ENCODE results near the gene MEOX1.

The MEOX1 gene

DNA sequence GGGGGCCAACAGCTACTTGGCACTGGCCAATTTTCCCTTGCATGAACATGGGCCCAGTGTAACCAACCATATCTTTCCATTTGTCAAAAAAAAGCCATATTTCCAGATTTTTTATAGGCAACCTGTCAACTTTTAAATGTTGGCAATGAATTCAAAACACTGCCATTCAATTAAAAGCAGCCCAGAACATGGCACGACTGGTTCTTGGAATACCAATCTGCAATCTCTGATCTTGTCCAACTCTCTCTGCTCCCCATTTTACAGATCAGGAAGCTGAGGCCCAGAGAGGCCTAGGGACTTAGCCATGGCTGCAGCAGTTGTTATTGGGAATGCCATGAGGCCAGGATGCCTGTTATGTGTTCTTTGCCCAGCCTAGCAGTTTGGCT lies 8.9 kb upstream of the MEOX1 start:
- no peak for TF ChIP-seq ZNF274 (IDR thresholded peaks at IDR 0.05; ENCODE audit: low read depth, low read length)
- H3K4me3 ChIP-seq (ENCODE audit: low read length) = no peak overlapping the region

- no peak overlapping the region for H3K4me3 ChIP-seq (ENCODE audit: low read length)
- no peak for TF ChIP-seq ZNF274 (IDR thresholded peaks at IDR 0.05; ENCODE audit: low read depth, low read length)
Observed at GRCh38 chr17:43669971-43670644, 8.4 kb upstream of the MEOX1 start.

- no peak for TF ChIP-seq ZNF274 (IDR thresholded peaks at IDR 0.05; ENCODE audit: low read depth, low read length)
- H3K4me3 ChIP-seq (ENCODE audit: low read length) = no peak overlapping the region
Observed at GRCh38 chr17:43667947-43668348, 6.2 kb upstream of the MEOX1 start.

DNA sequence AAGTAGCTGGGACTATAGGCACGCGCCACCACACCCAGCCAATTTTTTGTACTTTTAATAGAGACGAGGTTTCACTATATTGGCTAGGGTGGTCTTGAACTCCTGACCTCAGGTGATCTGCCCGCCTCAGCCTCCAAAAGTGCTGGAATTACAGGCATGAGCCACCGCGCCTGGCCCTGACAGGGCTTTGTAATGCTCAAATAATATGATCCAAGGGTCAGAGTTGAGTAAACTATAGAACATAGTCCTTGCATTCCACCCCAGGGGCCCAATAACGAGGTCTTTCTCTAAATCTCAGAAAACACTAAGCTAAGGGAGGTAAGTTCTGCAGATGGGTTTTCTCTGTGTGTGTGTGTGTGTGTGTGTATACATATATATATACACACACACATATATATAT lies 5.8 kb upstream of the MEOX1 start:
- no peak for TF ChIP-seq ZNF274 (IDR thresholded peaks at IDR 0.05; ENCODE audit: low read depth, low read length)

DNA sequence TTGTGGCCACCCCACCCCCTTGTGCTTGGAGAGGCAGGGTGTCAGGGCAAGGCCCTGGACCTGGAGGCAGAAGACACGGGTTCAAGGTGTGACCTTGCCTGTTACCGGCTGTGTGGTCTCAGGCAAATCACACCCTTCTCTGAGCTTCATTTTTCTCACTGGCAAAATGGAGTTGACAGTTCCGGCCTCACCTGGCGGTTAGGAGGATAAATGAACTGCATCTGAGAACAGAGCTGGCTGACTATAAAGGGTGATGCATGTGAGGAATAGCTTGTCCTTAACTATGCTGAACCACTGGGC lies 4.2 kb upstream of the MEOX1 start:
- no peak for TF ChIP-seq ZNF274 (IDR thresholded peaks at IDR 0.05; ENCODE audit: low read depth, low read length)
- no peak overlapping the region for H3K4me3 ChIP-seq (ENCODE audit: low read length)

More for the DNA sequence above, 5.8 kb upstream of the MEOX1 start:
- no peak overlapping the region for H3K4me3 ChIP-seq (ENCODE audit: low read length)

DNA sequence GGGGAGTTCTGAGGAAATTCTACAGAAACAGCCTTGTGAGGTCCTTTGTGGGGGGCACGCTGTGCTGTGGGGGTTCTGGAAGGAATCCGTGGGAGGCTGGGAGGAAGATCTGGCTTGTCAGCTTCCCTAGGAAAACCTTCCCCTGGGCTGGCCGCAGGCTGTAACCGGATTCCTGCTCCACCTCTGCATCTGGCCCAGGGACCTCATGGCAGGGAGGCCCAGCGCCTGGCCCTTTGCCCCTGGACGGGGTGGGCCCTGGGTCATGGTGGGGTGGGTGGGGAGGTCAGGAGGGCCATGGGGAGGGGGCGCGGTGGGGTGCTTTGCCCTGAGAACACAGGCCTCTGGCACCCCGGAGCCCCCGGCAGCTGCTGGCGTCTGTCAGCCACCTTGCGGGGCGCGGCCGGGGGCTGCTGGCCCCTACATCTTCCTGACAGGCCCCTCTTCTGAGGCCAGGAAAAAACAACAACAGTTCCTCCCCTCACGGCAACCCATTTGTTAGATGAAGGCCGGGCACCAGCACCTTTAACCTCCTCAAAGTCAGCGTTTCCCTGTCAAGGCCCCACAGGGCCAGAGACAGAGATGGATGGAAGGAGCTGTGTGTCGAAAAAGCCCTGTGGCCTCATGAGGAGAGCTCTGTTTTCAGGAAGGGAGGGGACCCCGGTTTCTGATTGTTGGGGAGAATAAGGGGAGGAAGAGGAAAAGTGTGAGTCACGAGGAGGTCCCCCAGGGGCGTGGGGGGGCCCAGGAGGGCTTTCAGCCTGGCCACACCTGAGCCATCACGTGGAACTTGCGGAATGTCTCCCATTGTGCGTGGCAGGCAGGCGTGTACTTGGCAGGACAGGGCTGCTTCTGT lies 3.6 kb upstream of the MEOX1 start:
- no peak overlapping the region for H3K4me3 ChIP-seq (ENCODE audit: low read length)
- TF ChIP-seq ZNF274 (IDR thresholded peaks at IDR 0.05; ENCODE audit: low read depth, low read length) = no peak

- TF ChIP-seq ZNF274 (IDR thresholded peaks at IDR 0.05; ENCODE audit: low read depth, low read length) = no peak
- no peak overlapping the region for H3K4me3 ChIP-seq (ENCODE audit: low read length)
Observed at GRCh38 chr17:43664096-43664495, 2.4 kb upstream of the MEOX1 start.

GRCh38 chr17:43663383-43663782 lies 1.7 kb upstream of the MEOX1 start:
- H3K4me3 ChIP-seq (ENCODE audit: low read length) = no peak overlapping the region
- TF ChIP-seq ZNF274 (IDR thresholded peaks at IDR 0.05; ENCODE audit: low read depth, low read length) = no peak

DNA sequence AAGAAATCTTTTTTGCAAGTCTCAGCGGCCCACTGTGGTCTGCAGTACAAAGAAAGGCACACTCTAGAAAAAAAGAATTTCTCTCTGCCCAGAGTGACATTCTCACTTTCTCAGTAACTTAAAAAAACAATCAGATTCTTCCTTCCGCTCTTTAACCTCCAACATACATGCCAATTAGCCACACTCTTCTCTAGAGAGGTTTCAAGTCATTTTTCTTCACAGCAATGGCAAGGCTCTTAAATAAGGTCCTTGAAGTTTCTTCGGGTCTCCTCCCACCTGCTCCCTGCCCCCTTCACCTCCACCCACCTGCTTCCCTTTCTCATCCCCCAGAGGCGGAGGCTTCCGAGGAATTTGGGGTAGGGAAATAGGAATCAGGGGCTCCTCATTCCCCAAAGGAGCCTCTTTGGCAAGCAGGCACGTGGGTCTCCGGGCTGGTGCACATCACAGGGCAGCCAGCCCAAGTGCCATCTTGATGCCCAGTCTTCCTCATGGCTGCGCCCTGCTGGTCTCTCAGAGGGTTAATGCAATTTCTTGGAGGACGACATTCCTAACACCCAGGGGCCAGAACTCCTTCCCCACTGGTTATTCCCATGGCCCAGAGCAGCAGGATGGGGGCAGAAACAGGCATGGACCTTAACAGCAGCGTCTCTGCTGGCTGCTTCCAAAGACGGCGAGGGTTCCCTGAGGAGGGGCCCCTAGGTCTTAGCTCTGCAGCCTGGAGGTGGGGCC lies 855 bp upstream of the MEOX1 start:
- no peak for TF ChIP-seq ZNF274 (IDR thresholded peaks at IDR 0.05; ENCODE audit: low read depth, low read length)
- H3K4me3 ChIP-seq (ENCODE audit: low read length) = no peak overlapping the region

DNA sequence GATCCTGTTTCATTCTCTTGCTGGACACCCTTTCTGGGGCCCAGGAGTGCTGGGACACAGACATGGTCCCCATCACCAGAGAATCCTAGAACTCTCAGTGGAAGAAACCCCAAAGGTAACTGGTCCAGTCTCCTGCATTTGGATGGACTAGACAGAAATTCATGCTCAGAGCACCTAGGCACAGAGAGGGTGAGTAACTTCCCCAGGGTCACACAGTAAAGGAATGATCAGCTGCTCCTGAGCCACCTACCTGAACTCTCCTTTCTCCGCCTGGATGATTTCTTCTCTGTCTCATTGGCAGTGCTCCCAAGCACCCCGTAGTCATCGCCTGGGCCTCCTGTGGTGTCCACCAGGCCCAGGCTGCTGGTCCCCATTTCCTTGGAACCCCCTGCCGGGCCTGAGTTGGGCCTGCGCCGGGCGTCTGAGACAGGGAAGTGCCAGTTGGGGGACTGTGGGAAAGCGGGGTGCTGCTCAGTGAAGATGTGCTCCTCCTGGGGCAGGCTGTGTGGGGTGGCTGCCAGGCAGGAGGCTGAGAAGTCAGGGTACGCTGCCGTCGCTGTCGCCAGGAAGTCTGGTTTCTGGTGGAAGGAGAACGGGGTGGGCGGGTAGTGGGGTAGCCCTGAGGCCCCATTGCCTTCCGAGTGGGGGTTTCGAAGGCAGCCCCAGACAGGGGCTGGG lies 767 bp downstream of the MEOX1 start:
- no peak for TF ChIP-seq ZNF274 (IDR thresholded peaks at IDR 0.05; ENCODE audit: low read depth, low read length)
- H3K4me3 ChIP-seq (ENCODE audit: low read length) = no peak overlapping the region

DNA sequence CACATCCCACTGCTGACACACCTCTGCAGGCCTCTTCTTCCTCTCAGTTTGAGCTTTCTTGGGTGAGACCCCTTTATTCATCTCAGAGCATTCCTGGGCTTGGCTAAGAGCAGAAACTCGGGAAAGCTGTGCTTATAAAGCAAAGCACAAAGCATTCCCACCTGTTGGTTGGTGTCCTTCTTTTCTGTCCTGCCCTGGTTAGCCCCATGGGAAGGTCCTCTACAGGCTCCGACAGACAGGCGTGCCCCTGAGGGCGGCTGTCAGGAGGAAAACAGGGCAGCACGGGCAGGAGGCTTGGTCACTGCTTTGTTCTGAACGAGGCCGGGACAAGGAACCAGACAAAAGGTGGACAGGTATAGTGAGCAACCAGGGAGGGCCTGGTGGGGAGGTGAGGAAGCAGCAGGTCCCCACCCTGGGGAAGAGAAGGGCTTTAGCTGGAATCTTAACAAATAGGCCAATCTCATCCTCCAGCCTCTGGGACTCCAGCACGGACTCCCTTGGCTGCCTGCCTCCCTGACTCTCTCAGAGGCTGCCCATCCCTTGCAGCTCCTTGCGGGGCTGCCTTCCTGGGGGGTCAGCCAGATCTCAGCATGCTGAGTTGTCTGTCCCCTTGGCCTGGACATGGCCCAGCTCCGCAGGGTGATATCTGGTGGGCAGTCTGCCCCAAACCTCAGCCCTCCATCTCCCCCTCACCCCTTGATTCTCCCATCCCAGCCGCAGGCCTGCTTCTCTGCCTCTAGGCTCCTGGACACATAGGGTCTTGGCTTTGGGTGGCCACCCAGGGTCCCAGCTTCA lies 1.7 kb downstream of the MEOX1 start:
- H3K4me3 ChIP-seq (ENCODE audit: low read length) = no peak overlapping the region
- no peak for TF ChIP-seq ZNF274 (IDR thresholded peaks at IDR 0.05; ENCODE audit: low read depth, low read length)

- H3K4me3 ChIP-seq (ENCODE audit: low read length) = no peak overlapping the region
- no peak for TF ChIP-seq ZNF274 (IDR thresholded peaks at IDR 0.05; ENCODE audit: low read depth, low read length)
Observed at GRCh38 chr17:43658900-43659299, 2.8 kb downstream of the MEOX1 start.

- TF ChIP-seq ZNF274 (IDR thresholded peaks at IDR 0.05; ENCODE audit: low read depth, low read length) = no peak
- no peak overlapping the region for H3K4me3 ChIP-seq (ENCODE audit: low read length)
Observed at GRCh38 chr17:43655693-43656255, 5.9 kb downstream of the MEOX1 start.
